Measurements from ENCODE around the gene SGSM2.

DNA sequence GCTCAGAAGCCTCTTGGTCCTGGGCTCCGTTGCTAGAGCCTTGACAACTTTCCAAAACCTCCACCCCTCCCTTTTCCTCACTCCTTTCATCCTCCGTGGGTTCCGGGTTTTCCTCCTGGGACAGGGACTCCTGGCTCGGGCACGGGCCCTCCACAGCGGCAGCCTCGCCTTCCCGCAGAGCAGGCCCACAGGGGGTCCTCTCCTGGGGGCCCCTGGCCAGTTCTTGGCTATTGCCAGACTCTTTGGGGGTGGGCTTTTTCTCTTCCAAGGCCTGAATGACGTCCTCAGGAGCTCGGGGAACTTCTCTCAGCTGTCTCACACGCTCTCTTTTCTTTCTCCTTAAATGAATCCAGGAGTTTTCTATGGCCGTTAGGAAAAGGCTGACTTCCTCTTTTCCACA lies 82.9 kb downstream of the SGSM2 start:
- TF ChIP-seq, protein P1, sequence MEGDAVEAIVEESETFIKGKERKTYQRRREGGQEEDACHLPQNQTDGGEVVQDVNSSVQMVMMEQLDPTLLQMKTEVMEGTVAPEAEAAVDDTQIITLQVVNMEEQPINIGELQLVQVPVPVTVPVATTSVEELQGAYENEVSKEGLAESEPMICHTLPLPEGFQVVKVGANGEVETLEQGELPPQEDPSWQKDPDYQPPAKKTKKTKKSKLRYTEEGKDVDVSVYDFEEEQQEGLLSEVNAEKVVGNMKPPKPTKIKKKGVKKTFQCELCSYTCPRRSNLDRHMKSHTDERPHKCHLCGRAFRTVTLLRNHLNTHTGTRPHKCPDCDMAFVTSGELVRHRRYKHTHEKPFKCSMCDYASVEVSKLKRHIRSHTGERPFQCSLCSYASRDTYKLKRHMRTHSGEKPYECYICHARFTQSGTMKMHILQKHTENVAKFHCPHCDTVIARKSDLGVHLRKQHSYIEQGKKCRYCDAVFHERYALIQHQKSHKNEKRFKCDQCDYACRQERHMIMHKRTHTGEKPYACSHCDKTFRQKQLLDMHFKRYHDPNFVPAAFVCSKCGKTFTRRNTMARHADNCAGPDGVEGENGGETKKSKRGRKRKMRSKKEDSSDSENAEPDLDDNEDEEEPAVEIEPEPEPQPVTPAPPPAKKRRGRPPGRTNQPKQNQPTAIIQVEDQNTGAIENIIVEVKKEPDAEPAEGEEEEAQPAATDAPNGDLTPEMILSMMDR (conservative IDR thresholded peaks at IDR 0.05): no peak
- TF ChIP-seq EZH2 (IDR thresholded peaks at IDR 0.05; ENCODE audit: low read depth): no peak
